SK-N-DZ (cell line): ENCODE data around the gene ADSL.

Experiments
- DNase-seq: peaks from one replicate; pipeline ENCODE4 v3.0.0-alpha.2; 2015; ENCODE audit warnings: low spot score

Gene ADSL

GRCh38 chr22:40436505-40437431 is 90.5 kb downstream of the ADSL start:
- DNase-seq, result peak; percentile 55
